NCI-H2107 treated with DMSO at 0.1 percent for 48 hours (cell line): Measurements from ENCODE around the gene MISFA.
"Not testable (repeated sequence)": the region's sequence is repeated elsewhere in the genome, so short reads cannot be mapped to it uniquely, and the experiment has no call there.

ENCODE experiments used
- DNase-seq: peaks from one replicate; lab custom pipeline; 2025; ENCODE audit not compliant: unreplicated experiment; lab: John Stamatoyannopoulos, UW

MISFA gene

GRCh38 chr11:18617688-18618341 lies 18.2 kb downstream of the MISFA start:
- DNase-seq = no peak

GRCh38 chr11:18618342-18619025 lies 18.9 kb downstream of the MISFA start:
- DNase-seq = no peak

DNA sequence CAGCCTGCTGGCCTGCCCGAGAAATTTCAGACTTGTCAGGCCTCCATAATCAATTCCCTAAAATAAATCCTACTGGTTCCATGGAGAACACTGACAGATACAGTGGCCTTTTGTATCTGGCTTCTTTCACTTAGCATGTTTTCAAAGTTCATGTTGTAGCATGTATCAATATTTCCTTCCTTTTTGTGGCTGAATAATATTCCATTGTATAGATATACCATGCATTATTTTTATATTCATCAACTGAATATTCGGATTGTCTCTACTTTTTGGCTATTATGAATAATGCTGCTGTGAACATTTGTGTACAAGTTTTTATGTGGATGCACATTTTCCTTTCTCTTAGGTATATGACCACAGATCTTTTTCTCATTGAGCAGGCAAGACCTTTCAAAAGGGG lies 24.1 kb downstream of the MISFA start:
- DNase-seq = no peak

DNA sequence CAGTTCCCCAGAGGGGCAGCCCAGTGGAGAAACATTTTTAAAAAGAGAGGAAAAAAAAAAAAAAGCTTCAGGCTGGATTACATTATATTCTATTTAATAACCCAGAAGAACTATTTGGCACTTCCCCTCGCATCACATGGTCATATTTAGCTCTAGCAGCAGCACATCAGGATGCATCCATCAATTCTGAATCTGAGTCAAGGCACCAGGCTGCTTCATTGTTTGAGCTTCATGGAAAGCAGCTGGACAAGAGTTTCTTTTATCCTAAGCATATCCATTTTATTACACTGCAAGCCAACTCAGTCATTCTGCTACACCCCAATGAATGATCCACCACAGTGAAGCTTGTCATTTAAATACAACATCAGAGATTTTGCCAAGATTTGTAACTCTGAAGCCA lies 24.6 kb downstream of the MISFA start:
- DNase-seq = no peak

- no peak for DNase-seq
Measured at GRCh38 chr11:18632841-18633240, 33.3 kb downstream of the MISFA start.

DNA sequence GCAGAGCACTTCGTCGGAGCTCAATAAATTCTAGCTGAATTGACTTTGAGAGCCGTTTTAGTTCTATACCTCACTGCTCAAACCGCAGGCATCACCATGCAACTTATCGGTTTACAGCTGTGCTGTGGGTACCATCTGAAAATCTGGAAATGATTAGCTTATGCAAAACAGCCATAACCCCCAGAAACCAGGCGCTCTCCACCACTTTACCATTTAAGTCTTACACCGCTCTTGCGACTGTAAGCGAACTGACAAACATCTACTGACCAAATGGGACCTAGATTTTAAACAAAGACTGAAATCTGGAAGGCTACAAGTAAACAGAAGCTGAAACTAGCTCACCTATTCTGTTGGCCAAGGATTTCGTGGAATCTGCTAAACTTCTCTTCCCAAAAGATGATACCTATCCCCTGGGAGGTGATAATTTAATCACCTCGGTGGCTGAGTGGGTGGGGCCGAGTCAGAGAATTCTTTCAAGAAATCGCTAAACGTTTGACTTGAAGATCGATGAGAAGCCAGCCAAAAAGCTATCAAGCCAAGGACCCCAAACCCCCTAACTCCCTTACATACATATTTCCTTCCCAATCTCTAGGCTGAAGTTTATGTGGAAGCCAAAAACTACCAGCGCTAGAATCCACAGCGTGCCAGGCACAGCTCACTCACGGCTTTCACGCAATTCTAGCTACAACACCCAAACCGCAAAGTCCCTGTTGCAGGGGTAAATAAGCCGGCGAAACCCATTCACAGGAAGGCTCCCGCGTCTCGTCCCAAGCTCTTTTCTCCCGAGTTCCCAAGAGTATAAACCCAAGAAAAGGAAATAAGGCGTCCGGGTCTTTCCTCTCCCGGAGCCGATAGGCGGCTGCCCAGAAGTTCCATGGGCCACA lies 33.9 kb downstream of the MISFA start:
- no peak for DNase-seq

- DNase-seq = peak; percentile 93
Measured at GRCh38 chr11:18634140-18635032, 34.8 kb downstream of the MISFA start, which contains the start of gene SPTY2D1. Gene SPTY2D1 (minus strand): TSS chr11:18634342. CDS start chr11:18634257, 85 bp downstream.

DNA sequence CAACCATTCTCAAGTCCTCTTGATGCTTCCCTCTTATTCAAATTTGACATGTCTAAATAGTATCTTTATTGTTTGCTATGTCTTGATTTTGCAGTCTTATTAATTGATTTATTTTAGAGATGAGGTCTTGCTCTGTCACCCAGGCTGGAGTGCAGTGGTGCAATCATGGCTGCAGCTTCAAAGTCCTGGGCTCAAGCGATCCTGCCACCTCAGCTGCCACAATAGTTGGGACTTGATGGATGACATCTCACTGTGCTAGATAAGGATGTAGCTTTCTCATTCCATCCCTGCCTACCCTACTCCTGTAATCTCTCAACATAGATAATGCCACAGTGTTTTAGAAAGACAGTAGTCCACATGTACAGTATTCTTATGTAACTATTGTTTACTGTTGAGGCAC lies 42.1 kb downstream of the MISFA start:
- no peak for DNase-seq

GRCh38 chr11:18643034-18643433 lies 43.4 kb downstream of the MISFA start:
- not testable (repeated sequence) for DNase-seq

DNA sequence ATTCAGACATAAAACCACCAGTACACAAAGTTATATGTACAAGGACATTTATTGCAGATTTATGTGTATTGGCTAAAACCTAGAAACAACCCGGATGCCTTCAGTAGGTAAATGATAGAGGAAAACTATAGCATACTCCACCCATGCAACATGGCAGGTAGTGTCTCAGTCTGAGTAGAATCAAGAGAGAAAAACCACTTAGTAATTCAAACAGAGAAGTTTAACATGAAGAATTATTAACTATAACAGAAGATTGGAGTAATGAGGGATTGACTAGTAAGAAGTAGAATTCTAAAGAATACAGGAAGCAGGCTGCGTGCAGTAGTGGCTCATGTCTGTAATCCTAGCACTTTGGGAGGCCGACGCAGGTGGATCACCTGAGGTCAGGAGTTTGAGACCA lies 50.8 kb downstream of the MISFA start:
- DNase-seq = no peak

DNA sequence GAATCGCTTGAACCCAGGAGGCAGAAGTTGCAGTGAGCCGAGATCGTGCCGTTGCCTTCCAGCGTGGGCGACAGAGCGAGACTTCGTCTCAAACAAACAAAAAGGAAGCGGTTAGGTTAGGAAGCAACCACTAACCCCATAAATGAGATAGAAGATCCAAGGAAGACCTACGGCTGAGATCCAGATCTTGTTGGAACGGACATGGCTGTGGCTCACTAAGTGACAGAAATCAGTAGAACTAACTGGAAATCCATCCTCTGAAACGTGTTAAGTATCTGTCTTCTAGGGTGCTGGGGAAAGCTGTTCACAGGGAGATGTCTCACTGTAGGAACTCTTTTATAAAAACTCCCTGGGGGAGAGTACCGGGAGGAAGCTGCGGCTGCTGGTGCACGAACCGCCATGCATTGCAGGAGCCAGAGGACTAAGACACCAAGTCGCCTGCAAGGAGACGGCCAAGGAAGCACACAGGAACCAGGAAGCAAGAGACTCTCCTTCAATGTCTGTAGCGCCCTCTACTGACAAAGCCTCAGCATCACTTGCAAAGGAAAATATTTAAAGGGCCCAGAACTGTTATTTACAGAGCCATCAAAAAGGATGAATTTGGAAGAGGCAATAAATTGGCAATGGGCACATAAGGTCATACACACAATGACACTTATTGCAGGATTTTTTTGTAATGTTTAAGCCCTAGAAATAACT lies 51.4 kb downstream of the MISFA start:
- DNase-seq = no peak
